ENCODE results near the gene SNAPC1. TPM values are rescaled to one million over a fixed set of nuclear protein-coding genes. Genes with fewer than 3 reads are reported as not detected.

Gene SNAPC1
- total RNA-seq, 1 donor from 2014 or later = 6.6 TPM

DNA sequence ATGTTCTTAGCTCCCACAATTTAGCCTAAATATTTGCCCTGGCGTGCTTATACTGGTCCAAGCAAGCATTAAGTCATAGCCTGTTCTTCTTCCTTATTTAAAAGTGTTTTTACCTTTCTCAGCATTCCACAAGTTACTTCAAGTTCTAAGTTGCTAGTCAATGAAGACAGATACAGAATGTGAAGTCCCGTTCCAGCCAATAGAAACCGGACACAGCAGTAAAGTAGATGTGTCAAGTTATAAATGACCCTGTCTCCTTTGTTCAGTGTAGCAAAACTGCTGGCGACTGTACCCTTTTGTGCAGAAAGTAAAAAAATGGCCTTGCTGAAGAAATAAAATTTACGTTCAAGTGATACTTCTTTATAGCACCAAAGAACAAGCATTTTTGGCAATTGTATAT, 3.9 kb downstream of the SNAPC1 start:
- Histone ChIP-seq H3K27ac (peak overlapping the region; percentile 33), H3K9me3 (no peaks in the 10 kb centered on the region), H3K36me3 (peaks cover 0 to 36% of the 10 kb centered on the region in 2 donors), H3K4me1 (peaks cover 45% of the 10 kb centered on the region), H3K4me3 (peak overlapping the region in 1 of 2 donors; percentile 1), H3K27me3 (no peaks in the 10 kb centered on the region)
- TF ChIP-seq, protein P1, sequence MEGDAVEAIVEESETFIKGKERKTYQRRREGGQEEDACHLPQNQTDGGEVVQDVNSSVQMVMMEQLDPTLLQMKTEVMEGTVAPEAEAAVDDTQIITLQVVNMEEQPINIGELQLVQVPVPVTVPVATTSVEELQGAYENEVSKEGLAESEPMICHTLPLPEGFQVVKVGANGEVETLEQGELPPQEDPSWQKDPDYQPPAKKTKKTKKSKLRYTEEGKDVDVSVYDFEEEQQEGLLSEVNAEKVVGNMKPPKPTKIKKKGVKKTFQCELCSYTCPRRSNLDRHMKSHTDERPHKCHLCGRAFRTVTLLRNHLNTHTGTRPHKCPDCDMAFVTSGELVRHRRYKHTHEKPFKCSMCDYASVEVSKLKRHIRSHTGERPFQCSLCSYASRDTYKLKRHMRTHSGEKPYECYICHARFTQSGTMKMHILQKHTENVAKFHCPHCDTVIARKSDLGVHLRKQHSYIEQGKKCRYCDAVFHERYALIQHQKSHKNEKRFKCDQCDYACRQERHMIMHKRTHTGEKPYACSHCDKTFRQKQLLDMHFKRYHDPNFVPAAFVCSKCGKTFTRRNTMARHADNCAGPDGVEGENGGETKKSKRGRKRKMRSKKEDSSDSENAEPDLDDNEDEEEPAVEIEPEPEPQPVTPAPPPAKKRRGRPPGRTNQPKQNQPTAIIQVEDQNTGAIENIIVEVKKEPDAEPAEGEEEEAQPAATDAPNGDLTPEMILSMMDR (IDR thresholded peaks at IDR 0.05) = no peak
- TF ChIP-seq POLR2A (IDR thresholded peaks at IDR 0.05) (no peak), POLR2AphosphoS5 (IDR thresholded peaks at IDR 0.05; ENCODE audit: insufficient read depth in 1 of 2, low read depth in 1 of 2) (no peak)
- intact Hi-C loops (cut with DNase I) = no loop called here
- no peak for DNase-seq (ENCODE audit: extremely low spot score in 2 of 2)

DNA sequence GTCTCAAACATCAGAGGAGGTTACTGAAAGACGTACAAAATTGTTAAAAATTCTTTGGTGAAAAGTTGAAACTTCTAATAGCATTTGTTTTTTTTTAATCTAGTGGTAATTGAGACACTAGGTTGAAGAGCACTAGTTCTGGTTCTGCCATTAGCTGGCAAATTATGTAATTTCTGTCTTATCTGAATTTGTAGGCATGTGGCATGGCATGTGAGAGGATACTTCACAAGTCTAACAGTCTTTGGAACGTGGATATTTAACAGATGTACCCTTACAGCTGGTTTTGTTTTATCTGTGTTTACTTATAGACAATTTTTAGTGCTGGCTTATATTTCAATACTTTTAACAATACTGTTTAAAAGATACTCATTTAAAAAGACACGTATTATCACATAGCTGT, 6.0 kb downstream of the SNAPC1 start:
- intact Hi-C loops (cut with DNase I) = no loop called here
- Histone ChIP-seq H3K9me3 (no peaks in the 10 kb centered on the region), H3K36me3 (peaks cover 0 to 41% of the 10 kb centered on the region in 2 donors), H3K27me3 (no peaks in the 10 kb centered on the region), H3K4me3 (no peak overlapping the region), H3K27ac (no peak overlapping the region), H3K4me1 (peaks cover 35% of the 10 kb centered on the region)
- TF ChIP-seq, protein P1 (IDR thresholded peaks at IDR 0.05) = no peak
- TF ChIP-seq POLR2AphosphoS5 (IDR thresholded peaks at IDR 0.05; ENCODE audit: insufficient read depth in 1 of 2, low read depth in 1 of 2) (no peak), POLR2A (IDR thresholded peaks at IDR 0.05) (no peak)
- no peak for DNase-seq (ENCODE audit: extremely low spot score in 2 of 2)

DNA sequence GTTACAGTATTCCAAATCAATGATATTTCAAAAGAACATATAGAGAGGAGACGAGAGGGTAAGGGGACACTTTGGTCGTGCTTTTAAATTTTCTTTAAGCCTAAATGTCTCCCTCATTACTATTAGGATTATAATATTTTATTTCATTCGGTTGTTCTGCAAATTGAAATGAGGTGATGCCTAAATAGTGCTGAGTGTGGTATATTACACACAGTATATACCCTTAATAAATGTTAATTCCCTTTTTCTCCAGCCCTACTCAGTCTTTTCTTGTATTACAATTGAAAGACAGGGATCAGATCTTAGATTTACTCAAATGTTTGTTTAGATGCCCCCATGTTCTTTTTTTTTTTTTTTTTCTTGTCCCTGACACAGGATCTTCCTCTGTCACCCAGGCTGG, 7.7 kb downstream of the SNAPC1 start:
- Histone ChIP-seq H3K9me3 (no peaks in the 10 kb centered on the region), H3K4me1 (peaks cover 19% of the 10 kb centered on the region), H3K4me3 (no peak overlapping the region), H3K27ac (no peak overlapping the region), H3K36me3 (peaks cover 0 to 48% of the 10 kb centered on the region in 2 donors), H3K27me3 (no peaks in the 10 kb centered on the region)
- DNase-seq (ENCODE audit: extremely low spot score in 2 of 2) = no peak
- TF ChIP-seq POLR2AphosphoS5 (IDR thresholded peaks at IDR 0.05; ENCODE audit: insufficient read depth in 1 of 2, low read depth in 1 of 2) (no peak), POLR2A (IDR thresholded peaks at IDR 0.05) (no peak)
- TF ChIP-seq, protein P1 (IDR thresholded peaks at IDR 0.05) = no peak
- intact Hi-C loops (cut with DNase I) = no loop called here

DNA sequence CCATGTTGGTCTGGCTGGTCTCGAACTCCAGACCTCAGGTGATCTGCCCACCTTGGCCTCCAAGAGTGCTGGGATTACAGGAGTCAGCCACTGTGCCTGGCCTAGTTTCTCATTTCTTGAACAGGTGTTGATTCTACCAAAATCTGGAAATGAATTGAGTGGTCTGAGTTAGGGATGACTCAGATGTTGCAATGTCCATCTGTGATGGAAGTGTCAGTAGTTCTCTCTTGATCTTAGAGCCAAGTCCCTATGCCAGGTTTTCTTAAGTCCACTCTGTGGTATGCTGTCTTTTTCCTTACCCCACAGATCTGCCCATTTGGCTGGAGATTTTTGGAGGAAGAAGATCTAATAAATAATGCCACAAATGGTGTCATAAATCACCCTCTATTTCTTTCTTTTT, 12.6 kb downstream of the SNAPC1 start:
- H3K27me3 ChIP-seq = no peaks in the 10 kb centered on the region
- intact Hi-C loops (cut with DNase I) = no loop called here

DNA sequence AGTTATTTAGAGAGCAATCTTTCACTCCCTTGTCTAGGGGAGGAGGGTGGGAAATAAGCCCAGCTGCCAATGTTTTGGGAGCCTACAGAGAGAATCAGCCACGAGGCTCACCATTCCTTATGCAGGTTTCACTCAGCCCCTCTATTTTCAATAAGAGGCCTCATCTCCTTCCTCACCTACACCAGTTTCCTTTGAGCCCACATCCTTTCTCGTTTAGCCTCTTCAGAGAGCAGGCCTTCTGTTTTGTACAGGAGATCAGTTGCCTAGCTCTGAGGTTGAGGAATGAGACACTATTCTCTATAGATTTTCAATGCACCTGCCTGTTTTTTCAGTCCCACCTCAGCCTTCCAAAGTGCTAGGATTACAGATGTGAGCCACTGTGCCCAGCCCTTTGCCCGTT, 17.9 kb downstream of the SNAPC1 start:
- intact Hi-C loops (cut with DNase I) = no loop called here

More for the DNA sequence above, 12.6 kb downstream of the SNAPC1 start:
- no peaks in the 10 kb centered on the region for H3K4me1 ChIP-seq
- no peak for DNase-seq (ENCODE audit: extremely low spot score in 2 of 2)
- H3K36me3 ChIP-seq = peaks cover 0 to 50% of the 10 kb centered on the region in 2 donors
- H3K27ac ChIP-seq = no peak overlapping the region
- no peaks in the 10 kb centered on the region for H3K9me3 ChIP-seq
- H3K4me3 ChIP-seq = no peak overlapping the region
- TF ChIP-seq POLR2AphosphoS5 (IDR thresholded peaks at IDR 0.05; ENCODE audit: insufficient read depth in 1 of 2, low read depth in 1 of 2) = no peak
- TF ChIP-seq POLR2A (IDR thresholded peaks at IDR 0.05) = no peak
- TF ChIP-seq, protein P1 (IDR thresholded peaks at IDR 0.05) = no peak

More for the DNA sequence above, 17.9 kb downstream of the SNAPC1 start:
- Histone ChIP-seq H3K36me3 (peaks cover 0 to 65% of the 10 kb centered on the region in 2 donors), H3K4me1 (no peaks in the 10 kb centered on the region), H3K27me3 (no peaks in the 10 kb centered on the region), H3K4me3 (no peak overlapping the region), H3K27ac (no peak overlapping the region), H3K9me3 (no peaks in the 10 kb centered on the region)
- TF ChIP-seq, protein P1 (IDR thresholded peaks at IDR 0.05) = no peak
- TF ChIP-seq POLR2A (IDR thresholded peaks at IDR 0.05) = no peak
- TF ChIP-seq POLR2AphosphoS5 (IDR thresholded peaks at IDR 0.05; ENCODE audit: insufficient read depth in 1 of 2, low read depth in 1 of 2) = no peak
- no peak for DNase-seq (ENCODE audit: extremely low spot score in 2 of 2)
